ENCODE results near the gene TCF12. TPM values are rescaled to one million over a fixed set of nuclear protein-coding genes. Genes with fewer than 3 reads are reported as not detected.

TCF12 gene
- total and polyA plus RNA-seq, 2 of the 8 experiments (the other 6 are each of a cell fraction or from before 2014, with no cell fraction given), result 85.8 to 101 TPM

GRCh38 chr15:56953790-56954189, 35.3 kb downstream of the TCF12 start:
- ChIA-PET CTCF (ENCODE audit: partially characterized antibody) (interaction anchor here (0.6 kb wide), 1 partner anchor 484 kb away, joined by 3 read pairs; no protein-coding TSS in a partner anchor), POLR2A (ENCODE audit: partially characterized antibody) (no interaction called here)
- Histone ChIP-seq H3K4me3 (ENCODE audit: extremely low read depth in 1 of 4, insufficient read depth in 2 of 4, low read depth in 3 of 4, low read length in 4 of 4) (no peak overlapping the region), H3K4ac (replicated peaks; ENCODE audit: insufficient read length, low read depth, low read length) (no peak overlapping the region), H3K14ac (ENCODE audit: insufficient read length) (no peak overlapping the region), H2AFZ (ENCODE audit: low read length) (no peak overlapping the region), H2AK5ac (ENCODE audit: low read depth, low read length) (no peak overlapping the region), H3K79me1 (ENCODE audit: low read depth, low read length) (peaks cover 2% of the 10 kb centered on the region; the same call in 1 of the 2 replicates), H3K56ac (replicated peaks; ENCODE audit: insufficient read length, low read depth, low read length) (no peak overlapping the region), H2BK20ac (ENCODE audit: low read length) (no peak overlapping the region), H3K4me1 (replicated peaks in 1 of 4; ENCODE audit: control insufficient read depth in 3 of 4, insufficient read depth in 4 of 4, low read length in 3 of 4) (peaks cover 0 to 11% (median 4%) of the 10 kb centered on the region in 4 experiments; a peak in 2 of 7 replicates), H3K27me3 (replicated peaks in 1 of 4; ENCODE audit: control insufficient read depth in 3 of 4, extremely low read depth in 1 of 4, insufficient read depth in 3 of 4, low read length in 3 of 4) (no peaks in the 10 kb centered on the region), H4K91ac (replicated peaks; ENCODE audit: insufficient read length, low read length) (no peak overlapping the region), H2BK12ac (ENCODE audit: low read depth, low read length) (no peak overlapping the region), H3K4me2 (ENCODE audit: insufficient read depth in 1 of 2, low read depth in 2 of 2, low read length in 2 of 2) (no peak overlapping the region), H3K23me2 (ENCODE audit: low read depth, low read length) (peaks cover 1% of the 10 kb centered on the region; the same call in 1 of the 2 replicates), H3K18ac (ENCODE audit: extremely low read depth, low read length) (no peak overlapping the region), H2BK5ac (ENCODE audit: low read depth, low read length) (no peak overlapping the region), H3K9ac (replicated peaks in 1 of 4; ENCODE audit: extremely low read depth in 1 of 4, low read depth in 3 of 4, low read length in 3 of 4) (no peak overlapping the region), H3K27ac (ENCODE audit: low read depth, low read length) (no peak overlapping the region), H4K5ac (ENCODE audit: insufficient read length, low read depth, low read length) (no peak overlapping the region), H3K79me2 (ENCODE audit: control insufficient read depth in 1 of 2, insufficient read depth in 2 of 2, low read length in 2 of 2) (peaks cover 0 to 96% of the 10 kb centered on the region in 2 experiments; a peak in 3 of 4 replicates), H4K20me1 (replicated peaks in 1 of 2; ENCODE audit: control insufficient read depth in 1 of 2, insufficient read depth in 2 of 2, low read length in 2 of 2) (peaks cover 0 to 3% of the 10 kb centered on the region in 2 experiments), H2BK15ac (ENCODE audit: low read length) (no peak overlapping the region), H3K36me3 (ENCODE audit: control insufficient read depth in 2 of 4, insufficient read depth in 4 of 4, low read length in 3 of 4) (peaks cover 0 to 3% (median 0%) of the 10 kb centered on the region in 4 experiments; a peak in 1 of 8 replicates), H3K23ac (ENCODE audit: insufficient read length) (no peak overlapping the region), H4K8ac (ENCODE audit: extremely low read depth, insufficient read depth, low read length) (no peak overlapping the region), H2BK120ac (replicated peaks; ENCODE audit: low read depth, low read length) (no peak overlapping the region), H3K9me3 (ENCODE audit: insufficient read depth in 2 of 2, low read depth in 1 of 2, low read length in 1 of 2) (no peaks in the 10 kb centered on the region; a peak in 1 of 4 replicates)
- TF ChIP-seq RNF2 (IDR thresholded peaks at IDR 0.05; ENCODE audit: borderline replicate concordance, low read depth, low read length, missing control alignments, poor library complexity, severe bottlenecking) (no peak), GTF2F1 (IDR thresholded peaks at IDR 0.05; ENCODE audit: borderline replicate concordance, low read depth, low read length) (no peak), NANOG (IDR thresholded peaks at IDR 0.05; ENCODE audit: insufficient read depth, low read depth, low read length, poor library complexity, severe bottlenecking) (no peak), SP4 (IDR thresholded peaks at IDR 0.05; ENCODE audit: low read length) (no peak), CTCF (IDR thresholded peaks at IDR 0.05; ENCODE audit: control extremely low read depth in 1 of 3, insufficient read depth in 1 of 3, low read depth in 1 of 3, low read length in 3 of 3) (no peak)
- FAIRE-seq (no peak), DNase-seq (ENCODE audit: low read depth in 1 of 2, low spot score in 2 of 2) (no peak)
- WGBS, 2 experiments (ENCODE audit: extremely low coverage in 1 of 2, insufficient coverage in 1 of 2, insufficient read length in 1 of 2, insufficient replicate concordance in 2 of 2, low coverage in 1 of 2, low lambda C conversion rate in 2 of 2, missing lambda C conversion rate in 1 of 2), result 80% methylated on average over 1 of the region's 1 CpG; no CpG with 5 or more reads in 1 of the 2 experiments
